Measurements from ENCODE around the gene FAM43A. TPM values are rescaled to one million over a fixed set of nuclear protein-coding genes. Genes with fewer than 3 reads are reported as not detected.

Gene FAM43A
- total and polyA plus RNA-seq, 2 experiments from 2014 or later = 18.9 to 24.9 TPM

DNA sequence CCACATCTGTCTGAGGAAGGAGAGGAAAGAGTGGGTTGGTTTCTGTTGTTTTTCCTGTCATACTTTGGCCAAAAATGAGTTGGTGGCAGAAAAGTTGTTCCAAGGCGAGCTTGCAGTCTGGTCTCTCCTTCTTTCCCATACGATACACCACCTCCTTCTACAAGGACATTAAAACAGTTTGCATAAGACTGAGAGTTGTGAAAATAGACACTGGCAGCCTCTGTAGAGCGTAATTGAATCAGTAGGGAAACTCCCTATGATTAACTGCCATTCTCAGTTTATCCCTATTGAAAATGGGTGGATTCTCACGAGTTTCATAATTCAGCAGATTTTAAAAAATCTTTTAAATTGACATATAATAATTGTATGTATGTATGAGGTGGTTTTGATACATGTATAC, 10.0 kb upstream of the FAM43A start:
- Histone ChIP-seq H3K4me2 (no peak overlapping the region), H4K20me1 (ENCODE audit: insufficient read depth, poor library complexity, severe bottlenecking) (no peaks in the 10 kb centered on the region), H3K4me3 (no peak overlapping the region), H3K79me2 (peaks cover 12% of the 10 kb centered on the region), H3K4me1 (ENCODE audit: insufficient read depth) (peaks cover 6% of the 10 kb centered on the region), H3K9me3 (ENCODE audit: low read depth) (no peaks in the 10 kb centered on the region), H3K36me3 (replicated peaks; ENCODE audit: insufficient read depth, low read depth) (no peaks in the 10 kb centered on the region), H3K27me3 (peaks cover 7% of the 10 kb centered on the region), H3K27ac (no peak overlapping the region), H3K9me2 (replicated peaks; ENCODE audit: insufficient read depth) (no peaks in the 10 kb centered on the region), H2AFZ (no peak overlapping the region)
- 73% methylated on average over 4 of the region's 4 CpGs for WGBS (ENCODE audit: low lambda C conversion rate, missing lambda C conversion rate)
- TF ChIP-seq, protein P1, sequence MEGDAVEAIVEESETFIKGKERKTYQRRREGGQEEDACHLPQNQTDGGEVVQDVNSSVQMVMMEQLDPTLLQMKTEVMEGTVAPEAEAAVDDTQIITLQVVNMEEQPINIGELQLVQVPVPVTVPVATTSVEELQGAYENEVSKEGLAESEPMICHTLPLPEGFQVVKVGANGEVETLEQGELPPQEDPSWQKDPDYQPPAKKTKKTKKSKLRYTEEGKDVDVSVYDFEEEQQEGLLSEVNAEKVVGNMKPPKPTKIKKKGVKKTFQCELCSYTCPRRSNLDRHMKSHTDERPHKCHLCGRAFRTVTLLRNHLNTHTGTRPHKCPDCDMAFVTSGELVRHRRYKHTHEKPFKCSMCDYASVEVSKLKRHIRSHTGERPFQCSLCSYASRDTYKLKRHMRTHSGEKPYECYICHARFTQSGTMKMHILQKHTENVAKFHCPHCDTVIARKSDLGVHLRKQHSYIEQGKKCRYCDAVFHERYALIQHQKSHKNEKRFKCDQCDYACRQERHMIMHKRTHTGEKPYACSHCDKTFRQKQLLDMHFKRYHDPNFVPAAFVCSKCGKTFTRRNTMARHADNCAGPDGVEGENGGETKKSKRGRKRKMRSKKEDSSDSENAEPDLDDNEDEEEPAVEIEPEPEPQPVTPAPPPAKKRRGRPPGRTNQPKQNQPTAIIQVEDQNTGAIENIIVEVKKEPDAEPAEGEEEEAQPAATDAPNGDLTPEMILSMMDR (IDR thresholded peaks at IDR 0.05; ENCODE audit: poor library complexity) = no peak
- TF ChIP-seq EZH2phosphoT487 (IDR thresholded peaks at IDR 0.05; ENCODE audit: low read depth, severe bottlenecking, unreplicated experiment) = no peak
- no peak for TF ChIP-seq EZH2 (IDR thresholded peaks at IDR 0.05; ENCODE audit: borderline replicate concordance)
- DNase-seq (ENCODE audit: low spot score) = no peak

DNA sequence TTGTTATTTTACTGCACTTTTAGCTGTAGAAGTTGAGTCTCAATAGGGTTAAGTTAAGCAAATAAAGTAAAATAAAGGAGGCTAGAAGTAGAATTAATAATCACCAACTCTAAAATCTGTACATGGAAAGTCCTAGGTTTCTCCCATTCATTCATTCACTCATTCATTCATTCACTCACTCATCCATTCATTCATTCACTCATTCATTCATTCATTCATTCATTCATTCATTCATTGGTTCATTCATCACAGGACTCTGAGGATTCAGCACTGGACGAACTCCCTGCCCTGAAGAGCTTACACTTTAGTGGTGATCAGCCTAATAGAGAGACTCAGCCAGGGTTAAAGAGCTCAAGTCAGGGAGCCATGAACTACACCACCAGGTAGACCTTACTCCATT, 9.2 kb upstream of the FAM43A start:
- Histone ChIP-seq H4K20me1 (ENCODE audit: insufficient read depth, poor library complexity, severe bottlenecking) (no peaks in the 10 kb centered on the region), H3K4me2 (no peak overlapping the region), H3K27ac (no peak overlapping the region), H3K4me3 (no peak overlapping the region), H3K4me1 (ENCODE audit: insufficient read depth) (no peaks in the 10 kb centered on the region), H3K9me2 (replicated peaks; ENCODE audit: insufficient read depth) (no peaks in the 10 kb centered on the region), H3K36me3 (replicated peaks; ENCODE audit: insufficient read depth, low read depth) (no peaks in the 10 kb centered on the region), H3K9me3 (ENCODE audit: low read depth) (no peaks in the 10 kb centered on the region), H3K79me2 (peaks cover 4% of the 10 kb centered on the region), H3K27me3 (peaks cover 7% of the 10 kb centered on the region), H2AFZ (no peak overlapping the region)
- DNase-seq (ENCODE audit: low spot score) = no peak
- 65% methylated on average over 1 of the region's 1 CpG for WGBS (ENCODE audit: low lambda C conversion rate, missing lambda C conversion rate)
- TF ChIP-seq EZH2 (IDR thresholded peaks at IDR 0.05; ENCODE audit: borderline replicate concordance) (no peak), EZH2phosphoT487 (IDR thresholded peaks at IDR 0.05; ENCODE audit: low read depth, severe bottlenecking, unreplicated experiment) (no peak)
- TF ChIP-seq, protein P1 (IDR thresholded peaks at IDR 0.05; ENCODE audit: poor library complexity) = no peak

DNA sequence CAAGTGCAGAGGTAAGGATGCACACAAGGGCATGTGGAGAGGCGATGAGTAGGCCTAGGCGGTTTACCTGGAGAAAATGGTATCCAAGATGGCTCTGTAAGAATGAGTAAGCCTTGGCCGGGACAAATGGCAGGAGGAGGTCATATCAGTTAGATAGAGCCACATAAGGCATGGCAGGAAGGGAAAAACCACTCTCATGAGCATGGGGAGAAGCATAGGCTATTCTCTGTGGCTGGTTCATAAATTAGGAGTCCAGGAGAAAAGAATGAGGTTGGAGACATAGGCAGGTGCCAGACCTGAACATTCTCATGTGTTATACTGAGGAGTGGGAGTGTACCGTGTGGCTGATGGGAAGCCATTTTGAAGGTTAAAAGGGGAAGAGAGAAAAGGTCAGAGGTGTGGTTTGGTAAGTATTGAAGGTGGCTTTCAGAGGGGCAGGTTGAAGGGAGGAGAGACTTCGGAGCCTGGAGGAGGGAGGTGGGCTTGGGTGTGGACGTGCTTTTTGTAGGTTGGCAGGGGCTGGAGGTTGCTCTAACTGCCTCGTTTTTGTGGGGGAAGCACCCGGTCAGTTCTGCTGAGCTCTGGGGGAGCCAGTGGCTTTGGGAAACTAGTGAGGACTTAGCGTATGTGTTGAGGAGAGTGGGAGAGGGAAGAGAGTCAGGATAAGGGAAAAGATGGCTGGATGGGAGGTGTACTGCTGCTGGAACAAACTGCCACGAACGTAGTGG, 4.6 kb upstream of the FAM43A start:
- TF ChIP-seq, protein P1 (IDR thresholded peaks at IDR 0.05; ENCODE audit: poor library complexity) = no peak
- no peak for TF ChIP-seq EZH2 (IDR thresholded peaks at IDR 0.05; ENCODE audit: borderline replicate concordance)
- no peak for TF ChIP-seq EZH2phosphoT487 (IDR thresholded peaks at IDR 0.05; ENCODE audit: low read depth, severe bottlenecking, unreplicated experiment)
- Histone ChIP-seq H3K36me3 (replicated peaks; ENCODE audit: insufficient read depth, low read depth) (no peaks in the 10 kb centered on the region), H3K79me2 (no peaks in the 10 kb centered on the region), H3K4me2 (no peak overlapping the region), H2AFZ (no peak overlapping the region), H3K4me3 (no peak overlapping the region), H4K20me1 (ENCODE audit: insufficient read depth, poor library complexity, severe bottlenecking) (no peaks in the 10 kb centered on the region), H3K4me1 (ENCODE audit: insufficient read depth) (peaks cover 6% of the 10 kb centered on the region), H3K27me3 (peaks cover 12% of the 10 kb centered on the region), H3K27ac (no peak overlapping the region), H3K9me3 (ENCODE audit: low read depth) (no peaks in the 10 kb centered on the region), H3K9me2 (replicated peaks; ENCODE audit: insufficient read depth) (no peaks in the 10 kb centered on the region)
- 79% methylated on average over 11 of the region's 11 CpGs for WGBS (ENCODE audit: low lambda C conversion rate, missing lambda C conversion rate)
- no peak for DNase-seq (ENCODE audit: low spot score)

All from hepatocyte (in vitro differentiated cells).